Mesothelial cell of epicardium (in vitro differentiated cells): ENCODE data around the gene ARL4A. TPM values are rescaled to one million over a fixed set of nuclear protein-coding genes. Genes with fewer than 3 reads are reported as not detected.

ENCODE experiments used
- DNase-seq, 2 experiments: peaks; one replicate each; pipeline ENCODE4 v3.0.0; 2021; ENCODE audit warnings: low spot score in 2 of 2; ENCODE audit not compliant: unreplicated experiment in 2 of 2
- H3K27ac Mint-ChIP-seq: 2 replicates; pipeline ENCODE4 v1.8.0; 2021; ENCODE audit warnings: mixed read lengths
- H3K27me3 Mint-ChIP-seq: 2 replicates; pipeline ENCODE4 v1.8.0; 2021; ENCODE audit warnings: low read depth, mixed read lengths
- H3K36me3 Mint-ChIP-seq: 2 replicates; pipeline ENCODE4 v1.8.0; 2021; ENCODE audit warnings: mixed read lengths
- H3K4me1 Mint-ChIP-seq: 2 replicates; pipeline ENCODE4 v1.8.0; 2021; ENCODE audit warnings: mixed read lengths
- H3K4me3 Mint-ChIP-seq: 2 replicates; pipeline ENCODE4 v1.8.0; 2021; ENCODE audit warnings: mild to moderate bottlenecking, moderate library complexity, mixed read lengths
- H3K9me3 Mint-ChIP-seq: 2 replicates; pipeline ENCODE4 v1.8.0; 2021; ENCODE audit warnings: mixed read lengths
- total RNA-seq: library from RNA; stranded (reverse); gene quantifications from 3 replicates; pipeline ENCODE4 v1.2.1, GENCODE V29; 2021
- TF ChIP-seq, protein P1 (sequence below): fragments of 200-600 bp; sonication (generic); IDR thresholded peaks from one replicate; pipeline ENCODE4 v1.5.0; 2021; ENCODE audit warnings: antibody characterized with exemption; ENCODE audit not compliant: unreplicated experiment

The ARL4A gene
- total RNA-seq, 1 donor from 2014 or later = 62.5 TPM

DNA sequence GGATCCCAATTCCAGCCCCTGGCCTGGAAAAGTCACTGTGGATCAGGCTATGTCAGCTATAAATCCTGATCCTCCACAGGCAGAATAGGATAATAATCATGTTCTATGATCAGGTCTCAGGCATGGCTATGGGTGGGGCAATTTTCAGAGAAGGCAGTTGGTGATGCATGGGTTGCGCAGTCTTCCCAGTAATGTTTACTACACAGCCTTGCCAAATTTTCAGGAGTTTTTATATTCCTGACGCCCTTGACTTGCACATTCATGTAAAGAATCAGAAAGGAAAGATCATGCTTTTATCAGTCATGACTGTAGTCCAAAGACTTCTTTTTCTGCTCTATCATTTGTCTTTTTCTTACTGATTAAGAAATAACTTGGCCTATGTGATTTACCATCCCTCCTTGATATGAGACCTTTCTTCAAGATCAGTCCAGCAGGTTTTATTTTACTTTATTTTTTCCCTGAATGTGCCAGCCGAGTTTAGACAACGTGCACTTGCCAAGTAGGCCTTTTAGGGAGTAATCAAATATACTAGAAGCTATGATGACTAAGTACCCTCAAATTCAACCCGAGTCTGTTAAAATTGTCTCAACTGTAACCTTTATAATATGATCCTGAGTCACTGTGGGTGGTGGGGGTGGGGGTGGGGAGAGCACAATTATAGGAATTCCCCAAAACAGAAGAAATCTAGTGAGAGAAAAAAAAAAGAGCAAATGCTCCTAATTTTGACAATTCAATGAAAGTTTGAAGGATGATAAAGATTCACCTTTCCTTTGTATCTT lies 31.9 kb downstream of the ARL4A start:
- DNase-seq = no peak
- Mint-ChIP-seq H3K9me3 (no peaks in the 10 kb centered on the region), H3K4me3 (no peak overlapping the region), H3K27ac (no peak overlapping the region), H3K4me1 (peaks cover 17% of the 10 kb centered on the region), H3K36me3 (no peaks in the 10 kb centered on the region), H3K27me3 (no peaks in the 10 kb centered on the region)
- TF ChIP-seq, protein P1, sequence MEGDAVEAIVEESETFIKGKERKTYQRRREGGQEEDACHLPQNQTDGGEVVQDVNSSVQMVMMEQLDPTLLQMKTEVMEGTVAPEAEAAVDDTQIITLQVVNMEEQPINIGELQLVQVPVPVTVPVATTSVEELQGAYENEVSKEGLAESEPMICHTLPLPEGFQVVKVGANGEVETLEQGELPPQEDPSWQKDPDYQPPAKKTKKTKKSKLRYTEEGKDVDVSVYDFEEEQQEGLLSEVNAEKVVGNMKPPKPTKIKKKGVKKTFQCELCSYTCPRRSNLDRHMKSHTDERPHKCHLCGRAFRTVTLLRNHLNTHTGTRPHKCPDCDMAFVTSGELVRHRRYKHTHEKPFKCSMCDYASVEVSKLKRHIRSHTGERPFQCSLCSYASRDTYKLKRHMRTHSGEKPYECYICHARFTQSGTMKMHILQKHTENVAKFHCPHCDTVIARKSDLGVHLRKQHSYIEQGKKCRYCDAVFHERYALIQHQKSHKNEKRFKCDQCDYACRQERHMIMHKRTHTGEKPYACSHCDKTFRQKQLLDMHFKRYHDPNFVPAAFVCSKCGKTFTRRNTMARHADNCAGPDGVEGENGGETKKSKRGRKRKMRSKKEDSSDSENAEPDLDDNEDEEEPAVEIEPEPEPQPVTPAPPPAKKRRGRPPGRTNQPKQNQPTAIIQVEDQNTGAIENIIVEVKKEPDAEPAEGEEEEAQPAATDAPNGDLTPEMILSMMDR = no peak

DNA sequence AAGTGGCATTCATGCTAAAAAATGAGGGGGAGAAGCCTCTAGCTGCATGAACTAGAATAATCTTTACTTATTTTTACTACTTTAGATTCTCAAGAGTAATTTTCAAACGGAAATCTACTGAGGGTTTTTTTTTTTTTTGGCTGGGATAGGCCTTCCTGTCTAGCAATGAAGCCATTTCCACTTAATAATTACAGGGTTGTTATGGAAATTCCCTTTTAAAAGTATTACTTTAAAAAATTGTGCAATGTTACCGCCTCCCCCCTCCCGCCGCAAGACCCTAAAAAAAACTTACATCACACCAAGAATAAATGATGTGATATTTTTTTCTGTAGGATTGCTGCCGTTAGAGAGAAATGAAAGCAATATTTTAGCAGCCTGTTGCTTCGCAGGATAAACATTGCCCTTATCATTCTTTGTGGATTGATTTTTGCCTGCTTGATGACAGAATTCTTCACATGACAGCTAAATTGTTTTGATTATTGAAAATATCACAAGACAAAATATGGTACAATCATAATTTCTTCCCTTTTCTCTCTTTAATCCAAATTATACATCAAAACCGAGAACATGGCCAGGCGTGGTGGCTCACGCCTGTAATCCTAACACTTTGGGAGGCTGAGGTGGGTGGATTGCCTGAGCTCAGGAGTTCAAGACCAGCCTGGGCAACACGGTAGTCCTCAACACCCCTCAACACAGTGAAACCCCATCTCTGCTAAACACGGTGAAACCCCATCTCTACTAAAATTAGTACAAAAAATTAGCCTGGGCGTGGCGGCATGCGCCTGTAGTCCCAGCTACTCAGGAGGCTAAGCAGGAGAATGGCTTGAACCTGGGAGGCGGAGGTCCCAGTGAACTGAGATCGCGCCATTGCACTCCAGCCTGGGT lies 32.8 kb downstream of the ARL4A start:
- Mint-ChIP-seq H3K9me3 (no peaks in the 10 kb centered on the region), H3K4me1 (peaks cover 14% of the 10 kb centered on the region), H3K4me3 (no peak overlapping the region), H3K36me3 (no peaks in the 10 kb centered on the region), H3K27me3 (no peaks in the 10 kb centered on the region), H3K27ac (no peak overlapping the region)
- no peak for DNase-seq
- TF ChIP-seq, protein P1 = no peak

DNA sequence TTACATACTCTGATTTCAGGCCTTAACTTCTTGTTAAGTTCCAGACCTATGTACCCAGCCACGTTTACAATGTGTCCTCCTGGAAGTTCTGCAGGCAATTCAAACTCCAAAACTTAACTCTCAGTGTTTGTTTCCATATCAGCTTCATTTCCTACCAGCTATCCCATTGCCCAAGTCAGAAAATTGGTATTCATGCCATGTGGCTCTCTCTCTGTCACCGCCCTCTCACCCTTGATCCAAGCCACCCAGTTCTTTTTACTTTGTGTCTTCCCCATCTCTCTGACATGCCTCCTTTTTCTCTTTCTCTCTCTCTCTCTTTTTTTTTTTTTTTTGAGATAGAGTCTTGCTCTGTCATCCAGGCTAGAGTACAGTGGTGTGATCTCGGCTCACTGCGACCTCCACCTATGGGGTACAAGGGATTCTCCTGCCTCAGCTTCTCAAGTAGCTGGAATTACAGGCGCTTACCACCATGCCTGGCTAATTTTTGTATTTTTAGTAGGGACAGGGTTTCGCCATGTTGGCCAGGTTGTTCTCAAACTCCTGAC lies 33.9 kb downstream of the ARL4A start:
- H3K27ac Mint-ChIP-seq = no peak overlapping the region

DNA sequence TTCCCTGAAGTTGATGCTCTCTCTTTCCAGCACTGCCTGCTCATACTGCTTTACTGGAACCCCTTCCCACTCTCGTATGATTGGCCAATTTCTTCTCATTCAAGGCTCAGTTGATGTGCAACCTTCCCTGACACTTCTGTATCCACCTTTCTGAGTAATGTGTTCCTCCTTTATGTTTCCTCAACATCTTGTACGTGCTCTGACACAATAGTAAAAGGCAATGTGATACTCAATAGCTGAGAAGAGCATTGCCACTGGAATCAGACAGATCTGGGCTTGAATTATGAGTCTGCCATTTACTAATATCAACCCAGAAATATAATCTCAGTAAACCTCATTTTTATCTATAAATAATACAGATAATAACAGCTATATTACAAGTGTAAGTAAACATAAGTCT lies 34.7 kb downstream of the ARL4A start:
- no peak overlapping the region for H3K4me3 Mint-ChIP-seq
- H3K4me1 Mint-ChIP-seq = peaks cover 6% of the 10 kb centered on the region
- DNase-seq = no peak
- no peaks in the 10 kb centered on the region for H3K27me3 Mint-ChIP-seq
- H3K36me3 Mint-ChIP-seq = no peaks in the 10 kb centered on the region
- TF ChIP-seq, protein P1 = no peak
- no peak overlapping the region for H3K27ac Mint-ChIP-seq
- H3K9me3 Mint-ChIP-seq = no peaks in the 10 kb centered on the region

More for the DNA sequence above, 33.9 kb downstream of the ARL4A start:
- Mint-ChIP-seq H3K4me3 (no peak overlapping the region), H3K36me3 (no peaks in the 10 kb centered on the region), H3K4me1 (peaks cover 6% of the 10 kb centered on the region), H3K27me3 (no peaks in the 10 kb centered on the region), H3K9me3 (no peaks in the 10 kb centered on the region)
- TF ChIP-seq, protein P1 = no peak
- DNase-seq = no peak

- Mint-ChIP-seq H3K27ac (no peak overlapping the region), H3K27me3 (no peaks in the 10 kb centered on the region), H3K9me3 (no peaks in the 10 kb centered on the region), H3K4me3 (no peak overlapping the region), H3K4me1 (peaks cover 12% of the 10 kb centered on the region), H3K36me3 (no peaks in the 10 kb centered on the region)
- TF ChIP-seq, protein P1 = no peak
- DNase-seq = no peak
Observed at GRCh38 chr7:12722636-12723605, 35.5 kb downstream of the ARL4A start.
